Ascending aorta (tissue), 2 donors: ENCODE data around the gene ZNF618. TPM values are rescaled to one million over a fixed set of nuclear protein-coding genes. Genes with fewer than 3 reads are reported as not detected.
A peak's percentile ranks its signal among the peaks of the same experiment; 100 is the strongest.

Experiments used
- DNase-seq, 2 donors: peaks; one replicate each; pipeline ENCODE4 v3.0.0-alpha.2; 2019; ENCODE audit warnings: low spot score in 2 of 2
- H3K27ac ChIP-seq, 2 donors: fragments of 200-600 bp; sonication (generic); one replicate each; pipeline ENCODE4 v1.5.1; 2016 to 2017; ENCODE audit warnings: mild to moderate bottlenecking in 1 of 2
- H3K27me3 ChIP-seq: fragments of 200-600 bp; sonication (generic); one replicate; pipeline ENCODE4 v1.5.1; 2017
- H3K36me3 ChIP-seq, 2 donors: fragments of 200-600 bp; sonication (generic); one replicate each; pipeline ENCODE4 v1.5.1; 2016
- H3K4me1 ChIP-seq, 2 donors: fragments of 200-600 bp; sonication (generic); one replicate each; pipeline ENCODE4 v1.5.1; 2016 to 2017; ENCODE audit warnings: mild to moderate bottlenecking in 1 of 2
- H3K4me3 ChIP-seq, 2 donors: fragments of 200-600 bp; sonication (generic); one replicate each; pipeline ENCODE4 v1.5.1; 2016 to 2017; ENCODE audit warnings: mild to moderate bottlenecking in 1 of 2
- H3K9me3 ChIP-seq, 2 donors: fragments of 200-600 bp; sonication (generic); one replicate each; pipeline ENCODE4 v1.5.1; 2016
- CTCF ChIP-seq, 3 experiments: fragments of 200-600 bp in 2 of 3; fragments of 450-650 bp in 1 of 3; sonication (generic) in 2 of 3; IDR thresholded peaks; one replicate each; pipeline ENCODE4 v1.5.1; 2016 to 2019; ENCODE audit warnings: antibody characterized with exemption in 3 of 3, mild to moderate bottlenecking in 1 of 3, moderate library complexity in 1 of 3
- intact Hi-C: fragments of 100-400 bp; cut with DNase I; formaldehyde crosslinking; loops from one replicate; pipeline ENCODE4 v1.15.1; 2023
- total RNA-seq: library from RNA; depleted of rRNA; stranded (reverse); fragments of >200 nt; gene quantifications from one replicate; pipeline ENCODE4 v1.1.0, GENCODE V29; 2016

Gene ZNF618
- total RNA-seq, 1 donor from 2014 or later, result 16.1 TPM

GRCh38 chr9:114086009-114086408, 209.9 kb downstream of the ZNF618 start:
- H3K9me3 ChIP-seq, result no peaks in the 10 kb centered on the region
- no peak overlapping the region for H3K4me3 ChIP-seq
- no peaks in the 10 kb centered on the region for H3K4me1 ChIP-seq
- no peak for TF ChIP-seq CTCF (IDR thresholded peaks at IDR 0.05)
- peak in 1 of 2 donors; percentile 31 for DNase-seq
- H3K27ac ChIP-seq, result no peak overlapping the region
- no peaks in the 10 kb centered on the region for H3K27me3 ChIP-seq
- H3K36me3 ChIP-seq, result no peaks in the 10 kb centered on the region
- intact Hi-C loops, result no loop called here

GRCh38 chr9:114086607-114087006, 210.5 kb downstream of the ZNF618 start:
- intact Hi-C loops, result no loop called here
- H3K36me3 ChIP-seq, result no peaks in the 10 kb centered on the region
- no peak for TF ChIP-seq CTCF (IDR thresholded peaks at IDR 0.05)
- no peaks in the 10 kb centered on the region for H3K27me3 ChIP-seq
- H3K4me3 ChIP-seq, result no peak overlapping the region
- no peaks in the 10 kb centered on the region for H3K9me3 ChIP-seq
- H3K27ac ChIP-seq, result no peak overlapping the region
- DNase-seq, result peak in 1 of 2 donors; percentile 21
- H3K4me1 ChIP-seq, result no peaks in the 10 kb centered on the region

GRCh38 chr9:114087721-114088120, 211.6 kb downstream of the ZNF618 start:
- Histone ChIP-seq H3K27ac (no peak overlapping the region), H3K4me3 (no peak overlapping the region), H3K36me3 (no peaks in the 10 kb centered on the region), H3K27me3 (no peaks in the 10 kb centered on the region), H3K4me1 (no peaks in the 10 kb centered on the region), H3K9me3 (no peaks in the 10 kb centered on the region)
- intact Hi-C loops, result no loop called here
- DNase-seq, result peak in 1 of 2 donors; percentile 22
- no peak for TF ChIP-seq CTCF (IDR thresholded peaks at IDR 0.05)

GRCh38 chr9:114088571-114089170, 212.6 kb downstream of the ZNF618 start:
- Histone ChIP-seq H3K36me3 (no peaks in the 10 kb centered on the region), H3K4me3 (no peak overlapping the region), H3K27ac (no peak overlapping the region), H3K9me3 (no peaks in the 10 kb centered on the region), H3K27me3 (no peaks in the 10 kb centered on the region), H3K4me1 (no peaks in the 10 kb centered on the region)
- no peak for TF ChIP-seq CTCF (IDR thresholded peaks at IDR 0.05)
- DNase-seq, result peak in 1 of 2 donors; percentile 41
- intact Hi-C loops, result no loop called here

- intact Hi-C loops, result no loop called here
- H3K27me3 ChIP-seq, result no peaks in the 10 kb centered on the region
- TF ChIP-seq CTCF (IDR thresholded peaks at IDR 0.05), result no peak
- no peak overlapping the region for H3K4me3 ChIP-seq
- peak in 1 of 2 donors; percentile 31 for DNase-seq
- no peak overlapping the region for H3K27ac ChIP-seq
- H3K36me3 ChIP-seq, result no peaks in the 10 kb centered on the region
- no peaks in the 10 kb centered on the region for H3K4me1 ChIP-seq
- H3K9me3 ChIP-seq, result no peaks in the 10 kb centered on the region
These were observed 213.2 kb downstream of the ZNF618 start for GRCh38 chr9:114089206-114089840.
